Keratinocyte (primary cell): ENCODE results near the gene ATCAY. TPM values are rescaled to one million over a fixed set of nuclear protein-coding genes. Genes with fewer than 3 reads are reported as not detected.
"Not testable (repeated sequence)": the region's sequence is repeated elsewhere in the genome, so short reads cannot be mapped to it uniquely, and the experiment has no call there.

Experiments used
- DNase-seq: peaks from one replicate; pipeline ENCODE4 v3.0.0-alpha.2; 2011; ENCODE audit warnings: low read depth, missing footprints, low spot score
- FAIRE-seq: peaks from 2 replicates; lab custom pipeline; 2011; peaks lifted over from hg19 to GRCh38; lab: Jason Lieb, UNC
- H2AFZ ChIP-seq: 2 replicates; pipeline ENCODE4 v1.6.0; 2012; ENCODE audit warnings: low read length, control low read depth, inconsistent platforms; ENCODE audit not compliant: control insufficient read depth
- H3K27ac ChIP-seq: 2 replicates; pipeline ENCODE4 v1.5.1; 2011; ENCODE audit warnings: low read length; ENCODE audit not compliant: control insufficient read depth, insufficient read depth
- H3K27me3 ChIP-seq: 3 replicates; pipeline ENCODE4 v1.6.0; 2011; ENCODE audit warnings: low read length; ENCODE audit not compliant: control insufficient read depth, insufficient read depth; ENCODE audit errors: extremely low read depth
- H3K36me3 ChIP-seq, 2 experiments: 2 replicates in 1 of 2; 3 replicates in 1 of 2; pipeline ENCODE4 v1.5.1; 2011; ENCODE audit warnings: low read length in 2 of 2, mild to moderate bottlenecking in 1 of 2; ENCODE audit not compliant: control insufficient read depth in 2 of 2, insufficient read depth in 2 of 2; ENCODE audit errors: extremely low read depth in 1 of 2
- H3K4me1 ChIP-seq: 3 replicates; pipeline ENCODE4 v1.5.1; 2011; ENCODE audit warnings: low read length; ENCODE audit not compliant: control insufficient read depth, insufficient read depth; ENCODE audit errors: extremely low read depth
- H3K4me2 ChIP-seq: 3 replicates; pipeline ENCODE4 v1.6.0; 2011; ENCODE audit warnings: low read depth, low read length; ENCODE audit not compliant: control insufficient read depth, insufficient read depth; ENCODE audit errors: extremely low read depth
- H3K4me3 ChIP-seq, 3 experiments: fragments of 200-600 bp in 1 of 3; sonication (generic) in 1 of 3; 2 replicates in 2 of 3; 3 replicates in 1 of 3; pipeline ENCODE4 v1.5.1; 2011 to 2016; ENCODE audit warnings: low read length in 3 of 3, mild to moderate bottlenecking in 3 of 3, control low read depth in 2 of 3, inconsistent platforms in 1 of 3, low read depth in 1 of 3, mixed read lengths in 1 of 3, mixed run types in 1 of 3, moderate library complexity in 1 of 3; ENCODE audit not compliant: control insufficient read depth in 2 of 3, insufficient read depth in 2 of 3; ENCODE audit errors: extremely low read depth in 1 of 3
- H3K79me2 ChIP-seq: 2 replicates; pipeline ENCODE4 v1.6.0; 2012; ENCODE audit warnings: low read length; ENCODE audit not compliant: control insufficient read depth, insufficient read depth
- H3K9ac ChIP-seq: 3 replicates; pipeline ENCODE4 v1.6.0; 2011; ENCODE audit warnings: low read length; ENCODE audit not compliant: control insufficient read depth, insufficient read depth; ENCODE audit errors: extremely low read depth
- H3K9me1 ChIP-seq: 3 replicates; pipeline ENCODE4 v1.6.0; 2011; ENCODE audit warnings: low read length; ENCODE audit not compliant: control insufficient read depth, insufficient read depth; ENCODE audit errors: extremely low read depth
- H3K9me3 ChIP-seq: 2 replicates; pipeline ENCODE4 v1.5.1; 2012; ENCODE audit warnings: low read depth, low read length; ENCODE audit not compliant: control insufficient read depth
- H4K20me1 ChIP-seq: 3 replicates; pipeline ENCODE4 v1.6.0; 2011; ENCODE audit warnings: low read length; ENCODE audit not compliant: control insufficient read depth, insufficient read depth; ENCODE audit errors: extremely low read depth
- EZH2 ChIP-seq: IDR thresholded peaks from one replicate; pipeline ENCODE4 v1.6.1; 2012; ENCODE audit warnings: inconsistent platforms, mild to moderate bottlenecking, low read length, moderate library complexity
- dilution Hi-C: fragments of 300-500 bp; cut with MboI; formaldehyde crosslinking; loops from one replicate; pipeline ENCODE4 v1.7.0; 2020; ENCODE audit warnings: low sequenced_read_pairs; ENCODE audit not compliant: extremely low pct_ligation_motif_present
- polyA plus RNA-seq, 5 experiments: library from polyadenylated mRNA; depleted of rRNA in 3 of 5; stranded (reverse) in 3 of 5; stranded (forward) in 1 of 5; unstranded in 1 of 5; fragments of >200 nt; gene quantifications; 1 replicate in 1 of 5; 2 replicates in 3 of 5; 3 replicates in 1 of 5; pipeline versions ENCODE4 v1.2.1 to v1.2.3, GENCODE V29; 2011 to 2012; ENCODE audit warnings: missing spikeins in 2 of 5, low read depth in 1 of 5, low replicate concordance in 1 of 5
- TF ChIP-seq, protein P1 (sequence below), 3 experiments: IDR thresholded peaks in 1 of 3; conservative IDR thresholded peaks in 1 of 3; optimal IDR thresholded peaks in 1 of 3; 2 replicates in 2 of 3; 3 replicates in 1 of 3; pipeline versions ENCODE3 to v1.5.1; 2011; ENCODE audit warnings: low read length in 3 of 3, mild to moderate bottlenecking in 3 of 3, moderate library complexity in 2 of 3, control low read depth in 1 of 3, inconsistent platforms in 1 of 3; ENCODE audit not compliant: insufficient read depth in 2 of 3; ENCODE audit errors: extremely low read depth in 1 of 3

Gene ATCAY
- polyA plus RNA-seq, 1 donor (not counting 4 experiments of a cell fraction or from before 2014, with no cell fraction given), result not detected

DNA sequence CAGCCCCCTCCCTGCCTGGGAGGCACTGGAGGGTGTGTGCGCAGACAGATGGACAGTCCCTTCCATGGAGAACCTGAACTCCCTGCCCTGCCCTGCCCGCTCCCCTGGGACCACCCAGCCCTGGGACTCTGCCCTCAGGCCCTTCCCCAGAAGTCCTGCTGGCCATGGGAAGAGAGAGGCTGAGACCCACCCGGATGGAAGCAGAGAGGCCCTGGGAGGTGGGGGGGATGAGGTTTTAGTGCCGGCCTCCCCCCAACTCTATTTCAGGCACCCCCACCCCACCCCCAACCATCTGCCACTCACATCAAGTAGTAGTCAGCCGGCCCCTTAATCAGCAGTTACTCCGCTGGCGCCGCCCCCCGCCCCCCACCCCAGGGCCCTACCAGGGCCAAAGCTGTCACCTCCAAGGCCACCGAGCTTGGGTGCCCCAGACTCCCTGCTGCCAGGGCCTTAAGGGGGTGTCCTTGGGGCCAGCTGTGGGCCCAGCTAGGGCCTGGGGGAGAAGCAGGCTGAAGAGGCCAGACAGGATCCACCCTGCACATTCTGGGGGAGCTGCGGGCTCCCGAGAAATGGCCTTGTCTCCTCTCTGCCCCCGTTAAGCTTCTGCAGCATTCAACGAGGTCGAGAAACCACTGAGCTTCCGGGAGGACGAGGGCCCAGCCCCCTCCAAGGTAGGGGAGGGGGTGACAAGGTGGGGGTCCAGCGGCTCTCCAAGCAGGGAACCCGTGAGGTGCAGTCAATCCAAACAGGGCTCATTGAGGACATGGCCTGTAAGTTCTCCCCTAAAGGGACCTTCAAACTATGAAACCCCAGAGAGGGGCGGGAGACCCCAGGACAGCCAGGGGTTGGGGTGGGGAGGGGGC, 69.7 kb downstream of the ATCAY start:
- H3K27me3 ChIP-seq, result no peaks in the 10 kb centered on the region
- TF ChIP-seq EZH2, result no peak
- TF ChIP-seq, protein P1, sequence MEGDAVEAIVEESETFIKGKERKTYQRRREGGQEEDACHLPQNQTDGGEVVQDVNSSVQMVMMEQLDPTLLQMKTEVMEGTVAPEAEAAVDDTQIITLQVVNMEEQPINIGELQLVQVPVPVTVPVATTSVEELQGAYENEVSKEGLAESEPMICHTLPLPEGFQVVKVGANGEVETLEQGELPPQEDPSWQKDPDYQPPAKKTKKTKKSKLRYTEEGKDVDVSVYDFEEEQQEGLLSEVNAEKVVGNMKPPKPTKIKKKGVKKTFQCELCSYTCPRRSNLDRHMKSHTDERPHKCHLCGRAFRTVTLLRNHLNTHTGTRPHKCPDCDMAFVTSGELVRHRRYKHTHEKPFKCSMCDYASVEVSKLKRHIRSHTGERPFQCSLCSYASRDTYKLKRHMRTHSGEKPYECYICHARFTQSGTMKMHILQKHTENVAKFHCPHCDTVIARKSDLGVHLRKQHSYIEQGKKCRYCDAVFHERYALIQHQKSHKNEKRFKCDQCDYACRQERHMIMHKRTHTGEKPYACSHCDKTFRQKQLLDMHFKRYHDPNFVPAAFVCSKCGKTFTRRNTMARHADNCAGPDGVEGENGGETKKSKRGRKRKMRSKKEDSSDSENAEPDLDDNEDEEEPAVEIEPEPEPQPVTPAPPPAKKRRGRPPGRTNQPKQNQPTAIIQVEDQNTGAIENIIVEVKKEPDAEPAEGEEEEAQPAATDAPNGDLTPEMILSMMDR (optimal IDR thresholded peaks at IDR 0.05 in 1 of 3, IDR thresholded peaks at IDR 0.05 in 1 of 3, conservative IDR thresholded peaks at IDR 0.05 in 1 of 3; ENCODE audit: extremely low read depth in 1 of 3, insufficient read depth in 2 of 3, low read length in 3 of 3), result no peak
- dilution Hi-C loops, result no loop called here
- H3K4me1 ChIP-seq, result no peaks in the 10 kb centered on the region
- no peak for FAIRE-seq
- H3K9ac ChIP-seq, result no peak overlapping the region
- no peaks in the 10 kb centered on the region for H3K9me3 ChIP-seq
- H3K4me2 ChIP-seq, result no peak overlapping the region
- no peaks in the 10 kb centered on the region for H3K9me1 ChIP-seq
- no peaks in the 10 kb centered on the region for H3K36me3 ChIP-seq
- H3K27ac ChIP-seq, result no peak overlapping the region
- H3K79me2 ChIP-seq, result no peaks in the 10 kb centered on the region
- H3K4me3 ChIP-seq, result no peak overlapping the region
- H2AFZ ChIP-seq, result no peak overlapping the region
- DNase-seq, result no peak
- H4K20me1 ChIP-seq, result no peaks in the 10 kb centered on the region

DNA sequence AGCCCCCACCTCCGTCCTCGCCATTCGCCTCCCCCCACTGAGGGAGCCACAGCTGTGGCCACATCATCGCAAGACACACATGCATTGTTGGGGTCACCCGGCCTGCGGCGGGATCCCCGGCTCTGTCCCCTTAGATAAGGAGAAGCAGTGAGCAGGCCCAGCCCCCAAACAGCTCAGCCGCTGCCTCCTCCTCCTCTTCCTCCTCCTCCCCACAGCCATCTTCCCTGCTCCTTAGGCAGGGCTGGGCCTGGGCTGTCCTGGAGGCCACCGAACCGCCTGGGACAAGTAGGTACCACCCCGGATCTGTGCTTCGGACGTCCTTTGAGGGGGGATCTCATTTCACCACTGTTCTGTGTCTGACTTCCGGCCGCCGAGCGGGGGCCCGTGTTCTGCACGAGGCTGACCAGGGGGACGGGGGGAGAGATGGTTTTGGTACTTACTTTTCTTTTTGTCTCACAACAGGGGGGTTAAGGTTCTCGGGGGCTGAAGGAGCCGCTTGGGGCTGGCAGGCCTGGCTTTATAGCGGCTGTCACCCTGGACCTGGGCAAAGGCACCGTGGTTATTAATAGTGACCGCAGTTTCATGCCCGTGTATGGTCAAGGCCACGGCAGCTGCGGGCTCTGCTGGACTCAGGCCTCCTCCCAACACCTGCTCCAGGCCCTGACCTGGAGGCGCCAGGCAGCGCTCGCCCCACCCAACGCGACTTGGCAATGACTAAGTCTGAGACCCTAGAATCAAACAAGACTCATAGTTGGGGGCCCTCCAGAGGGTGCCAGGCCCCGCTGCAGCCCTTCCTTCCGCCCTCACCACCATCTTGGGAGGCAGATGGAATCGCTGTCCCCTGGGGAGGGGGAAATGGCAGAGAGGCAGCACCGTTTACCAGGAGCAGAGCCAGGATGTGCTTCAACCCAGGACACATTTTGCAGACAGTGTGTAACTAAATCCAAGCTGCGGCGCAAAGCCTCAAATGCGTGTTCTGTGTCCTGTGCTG, 70.7 kb downstream of the ATCAY start:
- no peak for TF ChIP-seq EZH2
- TF ChIP-seq, protein P1 (optimal IDR thresholded peaks at IDR 0.05 in 1 of 3, IDR thresholded peaks at IDR 0.05 in 1 of 3, conservative IDR thresholded peaks at IDR 0.05 in 1 of 3; ENCODE audit: extremely low read depth in 1 of 3, insufficient read depth in 2 of 3, low read length in 3 of 3), result no peak
- Histone ChIP-seq H3K4me3 (no peak overlapping the region), H3K79me2 (no peaks in the 10 kb centered on the region), H3K4me1 (no peaks in the 10 kb centered on the region), H3K9me3 (no peaks in the 10 kb centered on the region), H3K36me3 (no peaks in the 10 kb centered on the region), H3K4me2 (no peak overlapping the region), H4K20me1 (peaks cover 3% of the 10 kb centered on the region), H3K9ac (no peak overlapping the region), H3K27ac (no peak overlapping the region), H2AFZ (no peak overlapping the region), H3K9me1 (no peaks in the 10 kb centered on the region), H3K27me3 (no peaks in the 10 kb centered on the region)
- DNase-seq (no peak), FAIRE-seq (no peak)
- dilution Hi-C loops, result no loop called here

DNA sequence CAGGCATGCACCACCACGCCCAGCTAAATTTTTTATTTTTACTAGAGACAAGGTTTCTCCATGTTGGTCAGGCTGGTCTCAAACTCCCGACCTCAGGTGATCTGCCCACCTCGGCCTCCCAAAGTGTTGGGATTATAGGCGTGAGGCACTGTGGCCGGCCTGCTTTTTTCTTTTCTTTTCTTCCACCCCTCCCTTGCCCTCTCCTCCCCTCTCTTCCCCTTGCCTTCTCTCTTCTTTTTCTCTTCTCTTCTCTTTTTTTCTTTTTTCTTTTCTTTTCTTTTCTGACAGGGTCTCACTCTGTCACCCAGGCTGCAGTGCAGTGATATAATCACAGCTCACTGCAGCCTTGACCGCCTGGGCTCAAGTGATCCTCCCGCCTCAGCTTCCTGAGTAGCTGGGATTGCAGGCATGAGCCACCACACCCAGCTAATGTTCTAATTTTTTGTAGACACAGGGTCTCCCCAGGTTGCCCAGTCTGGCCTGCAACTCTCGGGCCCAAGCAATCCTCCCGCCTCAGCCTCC, 72.3 kb downstream of the ATCAY start:
- H3K9me3 ChIP-seq, dilution Hi-C loops, DNase-seq, H3K4me2 ChIP-seq, FAIRE-seq, H2AFZ ChIP-seq, H3K9me1 ChIP-seq, H3K9ac ChIP-seq, H3K36me3 ChIP-seq, H3K27me3 ChIP-seq, H3K4me1 ChIP-seq, H3K79me2 ChIP-seq, H3K27ac ChIP-seq, H4K20me1 ChIP-seq, H3K4me3 ChIP-seq: not testable (repeated sequence)
